Adrenal gland (tissue), 5 donors: Measurements from ENCODE around the gene HOMER2.

Experiments used
- POLR2A ChIP-seq, 2 donors: fragments of 450-650 bp; IDR thresholded peaks; one replicate each; pipeline ENCODE4 v1.6.1; 2017; ENCODE audit warnings: antibody characterized with exemption in 2 of 2, mild to moderate bottlenecking in 2 of 2, moderate library complexity in 1 of 2
- TF ChIP-seq, protein P1 (sequence below), 6 experiments: fragments of 450-650 bp in 4 of 6; fragments of 200-600 bp in 2 of 6; sonication (generic) in 1 of 6; IDR thresholded peaks; 1 replicate in 5 of 6; 2 replicates in 1 of 6; pipeline versions ENCODE4 v1.5.1 to v1.8.0; 2016 to 2021; ENCODE audit warnings: antibody characterized with exemption in 6 of 6, mild to moderate bottlenecking in 2 of 6, moderate library complexity in 1 of 6
- donor health status: DM: no; HTN: no; CAD: no.

DNA sequence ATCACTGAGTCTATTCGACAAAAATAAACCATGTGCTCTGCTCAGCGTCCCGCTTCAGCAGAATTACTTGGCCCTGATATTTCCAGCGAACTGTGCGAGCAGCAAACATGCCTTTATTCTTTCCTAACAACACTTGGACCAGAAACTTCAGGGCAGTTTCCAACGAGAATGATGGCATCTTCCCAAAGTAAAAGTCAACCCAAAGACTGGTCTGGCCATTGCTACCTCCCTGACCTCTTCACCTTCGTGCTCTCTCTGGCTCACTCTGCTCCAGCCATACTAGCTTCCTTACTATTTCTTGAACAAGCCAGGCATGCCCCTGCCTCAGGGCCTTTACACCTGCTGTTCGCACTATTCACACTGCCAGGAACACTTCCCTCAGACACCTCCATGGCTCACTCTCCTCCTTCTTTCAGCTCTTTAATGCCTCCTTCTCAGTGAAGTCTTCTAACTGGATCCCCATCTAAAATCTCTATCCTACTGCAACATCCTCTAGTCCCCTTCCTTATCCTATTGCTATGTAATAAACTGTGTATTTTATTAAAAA, 6.3 kb downstream of the HOMER2 start:
- TF ChIP-seq, protein P1, sequence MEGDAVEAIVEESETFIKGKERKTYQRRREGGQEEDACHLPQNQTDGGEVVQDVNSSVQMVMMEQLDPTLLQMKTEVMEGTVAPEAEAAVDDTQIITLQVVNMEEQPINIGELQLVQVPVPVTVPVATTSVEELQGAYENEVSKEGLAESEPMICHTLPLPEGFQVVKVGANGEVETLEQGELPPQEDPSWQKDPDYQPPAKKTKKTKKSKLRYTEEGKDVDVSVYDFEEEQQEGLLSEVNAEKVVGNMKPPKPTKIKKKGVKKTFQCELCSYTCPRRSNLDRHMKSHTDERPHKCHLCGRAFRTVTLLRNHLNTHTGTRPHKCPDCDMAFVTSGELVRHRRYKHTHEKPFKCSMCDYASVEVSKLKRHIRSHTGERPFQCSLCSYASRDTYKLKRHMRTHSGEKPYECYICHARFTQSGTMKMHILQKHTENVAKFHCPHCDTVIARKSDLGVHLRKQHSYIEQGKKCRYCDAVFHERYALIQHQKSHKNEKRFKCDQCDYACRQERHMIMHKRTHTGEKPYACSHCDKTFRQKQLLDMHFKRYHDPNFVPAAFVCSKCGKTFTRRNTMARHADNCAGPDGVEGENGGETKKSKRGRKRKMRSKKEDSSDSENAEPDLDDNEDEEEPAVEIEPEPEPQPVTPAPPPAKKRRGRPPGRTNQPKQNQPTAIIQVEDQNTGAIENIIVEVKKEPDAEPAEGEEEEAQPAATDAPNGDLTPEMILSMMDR (IDR thresholded peaks at IDR 0.05) = no peak
- TF ChIP-seq POLR2A (IDR thresholded peaks at IDR 0.05) = no peak
